ENCODE data around the gene PLA2G12B. TPM values are rescaled to one million over a fixed set of nuclear protein-coding genes. Genes with fewer than 3 reads are reported as not detected.

PLA2G12B gene
- total RNA-seq, 1 donor, result not detected

DNA sequence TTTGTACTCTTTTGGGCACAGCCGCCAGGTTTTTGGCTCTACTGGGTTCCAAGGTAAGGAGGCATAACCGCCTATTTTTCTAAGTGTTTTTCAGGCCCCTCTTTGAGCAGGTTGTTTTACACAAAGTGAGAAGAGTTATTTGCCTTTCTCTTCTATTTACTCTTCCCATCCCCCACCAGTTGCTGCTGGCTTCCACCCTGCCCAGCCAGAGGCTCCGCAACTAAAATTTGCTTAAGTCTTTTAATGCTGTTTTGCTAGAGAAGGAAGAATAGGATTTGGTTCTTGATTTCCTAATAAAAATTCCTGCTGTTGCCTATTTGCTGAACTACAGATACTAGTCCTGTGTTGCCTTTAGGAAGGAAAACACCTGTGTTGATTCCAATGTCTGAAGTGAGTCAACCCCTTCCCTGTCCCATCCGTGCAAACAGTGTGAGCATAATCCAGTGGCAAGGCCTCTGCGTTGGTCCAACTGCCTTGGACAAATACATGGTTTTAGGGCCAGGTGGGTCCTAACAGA, 1.9 kb downstream of the PLA2G12B start:
- no peak overlapping the region for H3K4me3 ChIP-seq (ENCODE audit: low read depth, low read length)
- no peak for DNase-seq (ENCODE audit: low read depth)
- no peak for TF ChIP-seq CTCF (IDR thresholded peaks at IDR 0.05; ENCODE audit: insufficient read depth, low read depth, low read length)

GRCh38 chr10:72952189-72952588, 2.4 kb downstream of the PLA2G12B start:
- TF ChIP-seq CTCF (IDR thresholded peaks at IDR 0.05; ENCODE audit: insufficient read depth, low read depth, low read length), result no peak
- DNase-seq (ENCODE audit: low read depth), result no peak
- no peak overlapping the region for H3K4me3 ChIP-seq (ENCODE audit: low read depth, low read length)

DNA sequence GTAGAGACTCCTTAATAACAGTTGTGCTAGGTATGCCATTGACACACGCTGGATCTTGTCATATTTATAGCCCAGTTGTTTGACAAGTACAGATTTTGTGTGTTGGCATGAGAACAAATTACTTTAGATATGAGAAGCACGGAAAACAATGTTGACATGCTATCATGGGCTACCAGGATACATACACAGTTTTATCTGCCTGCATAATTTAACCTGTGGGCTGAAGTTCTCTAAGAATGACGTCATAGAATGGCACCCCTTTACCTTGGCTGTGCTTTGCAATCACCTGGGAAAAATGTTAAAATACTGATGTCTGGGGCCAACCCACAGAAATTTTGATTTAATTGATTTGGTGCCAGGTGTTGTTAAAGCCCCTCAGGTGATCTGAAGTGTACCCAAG, 2.8 kb downstream of the PLA2G12B start:
- DNase-seq (ENCODE audit: low read depth), result no peak
- H3K4me3 ChIP-seq (ENCODE audit: low read depth, low read length), result no peak overlapping the region
- no peak for TF ChIP-seq CTCF (IDR thresholded peaks at IDR 0.05; ENCODE audit: insufficient read depth, low read depth, low read length)

DNA sequence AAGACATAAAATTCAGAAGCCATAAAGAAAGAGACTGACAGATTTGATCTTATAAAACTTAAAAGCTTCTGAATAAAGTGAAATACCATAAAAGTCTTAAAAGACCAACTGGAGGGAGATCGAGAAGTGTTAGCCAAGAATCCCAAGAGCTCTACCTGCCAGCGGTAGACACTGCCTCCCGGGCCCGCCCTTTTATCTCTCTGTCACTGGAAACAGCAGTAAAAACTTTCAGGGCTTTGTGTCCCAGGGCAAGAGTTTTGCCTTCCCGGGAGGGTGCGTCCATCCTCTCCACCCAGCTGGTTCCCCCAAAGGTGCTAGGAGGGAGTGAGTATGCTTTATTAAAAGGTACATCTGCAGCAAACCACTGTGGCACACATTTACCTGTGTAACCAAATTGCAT, 5.8 kb downstream of the PLA2G12B start:
- DNase-seq (ENCODE audit: low read depth), result no peak
- TF ChIP-seq CTCF (IDR thresholded peaks at IDR 0.05; ENCODE audit: insufficient read depth, low read depth, low read length), result no peak
- no peak overlapping the region for H3K4me3 ChIP-seq (ENCODE audit: low read depth, low read length)

DNA sequence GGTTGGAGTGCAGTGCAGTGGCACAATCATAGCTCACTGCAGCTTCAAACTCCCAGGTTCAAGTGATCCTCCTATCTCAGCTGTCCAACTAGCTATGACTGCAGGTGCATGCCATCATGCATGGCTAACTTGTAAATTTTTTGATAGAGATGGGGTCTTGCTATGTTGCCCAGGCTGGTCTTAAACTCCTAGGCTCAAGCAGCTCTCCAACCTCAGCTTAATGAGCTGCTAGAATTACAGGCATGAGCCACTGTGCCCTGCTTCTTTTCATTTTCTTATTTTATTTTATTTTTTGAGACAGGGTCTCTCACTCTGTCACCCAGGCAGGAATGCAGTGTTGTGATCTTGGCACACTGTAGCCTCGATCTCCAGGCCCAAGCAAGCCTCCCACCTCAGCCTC, 7.6 kb downstream of the PLA2G12B start:
- H3K4me3 ChIP-seq (ENCODE audit: low read depth, low read length), result no peak overlapping the region
- DNase-seq (ENCODE audit: low read depth), result no peak
- no peak for TF ChIP-seq CTCF (IDR thresholded peaks at IDR 0.05; ENCODE audit: insufficient read depth, low read depth, low read length)

- DNase-seq (ENCODE audit: low read depth), result no peak
- no peak for TF ChIP-seq CTCF (IDR thresholded peaks at IDR 0.05; ENCODE audit: insufficient read depth, low read depth, low read length)
Measured at GRCh38 chr10:72943498-72944234, 10.9 kb downstream of the PLA2G12B start.

GRCh38 chr10:72935361-72935760, 19.2 kb downstream of the PLA2G12B start:
- no peak overlapping the region for H3K4me3 ChIP-seq (ENCODE audit: low read depth, low read length)
- DNase-seq (ENCODE audit: low read depth), result no peak
- TF ChIP-seq CTCF (IDR thresholded peaks at IDR 0.05; ENCODE audit: insufficient read depth, low read depth, low read length), result no peak

More at GRCh38 chr10:72943498-72944234, 10.9 kb downstream of the PLA2G12B start:
- no peak overlapping the region for H3K4me3 ChIP-seq (ENCODE audit: low read depth, low read length)
